Measurements from ENCODE around the gene ABCA1.
A peak's percentile ranks its signal among the peaks of the same experiment; 100 is the strongest.

Gene ABCA1

DNA sequence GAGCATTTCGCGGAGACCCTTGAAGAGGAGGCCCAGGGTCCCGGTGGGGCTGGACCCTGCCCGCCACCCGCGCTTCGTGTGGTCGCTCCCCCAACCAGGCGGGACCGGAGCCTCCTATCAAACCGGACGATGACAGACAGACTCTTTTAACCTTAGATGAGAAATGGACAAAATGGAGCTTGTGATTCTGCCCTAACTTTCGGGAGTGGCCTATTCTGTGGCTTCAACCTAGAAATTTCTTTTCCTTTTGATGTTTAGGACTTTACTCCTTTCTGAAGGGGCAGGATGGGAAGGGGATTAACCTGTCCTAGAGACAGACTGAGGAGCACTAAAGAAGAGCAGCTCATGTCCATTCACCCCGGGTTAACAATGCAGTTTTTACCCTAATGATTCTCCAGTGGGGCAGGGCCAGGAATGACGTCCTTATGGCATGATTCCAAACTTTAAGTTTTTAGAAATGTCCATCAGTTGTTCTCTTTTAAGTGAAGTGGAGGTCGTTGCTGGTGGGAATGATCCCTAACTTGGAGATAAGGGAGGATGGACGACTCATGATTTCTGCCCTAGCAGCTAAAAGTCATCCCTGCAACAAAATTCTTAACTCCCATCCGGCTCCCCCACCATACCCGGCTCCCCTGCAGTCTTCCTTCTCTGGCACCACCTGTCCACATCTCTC lies 179.5 kb downstream of the ABCA1 start:
- peak; percentile 57 for DNase-seq (ENCODE audit: low spot score)

DNA sequence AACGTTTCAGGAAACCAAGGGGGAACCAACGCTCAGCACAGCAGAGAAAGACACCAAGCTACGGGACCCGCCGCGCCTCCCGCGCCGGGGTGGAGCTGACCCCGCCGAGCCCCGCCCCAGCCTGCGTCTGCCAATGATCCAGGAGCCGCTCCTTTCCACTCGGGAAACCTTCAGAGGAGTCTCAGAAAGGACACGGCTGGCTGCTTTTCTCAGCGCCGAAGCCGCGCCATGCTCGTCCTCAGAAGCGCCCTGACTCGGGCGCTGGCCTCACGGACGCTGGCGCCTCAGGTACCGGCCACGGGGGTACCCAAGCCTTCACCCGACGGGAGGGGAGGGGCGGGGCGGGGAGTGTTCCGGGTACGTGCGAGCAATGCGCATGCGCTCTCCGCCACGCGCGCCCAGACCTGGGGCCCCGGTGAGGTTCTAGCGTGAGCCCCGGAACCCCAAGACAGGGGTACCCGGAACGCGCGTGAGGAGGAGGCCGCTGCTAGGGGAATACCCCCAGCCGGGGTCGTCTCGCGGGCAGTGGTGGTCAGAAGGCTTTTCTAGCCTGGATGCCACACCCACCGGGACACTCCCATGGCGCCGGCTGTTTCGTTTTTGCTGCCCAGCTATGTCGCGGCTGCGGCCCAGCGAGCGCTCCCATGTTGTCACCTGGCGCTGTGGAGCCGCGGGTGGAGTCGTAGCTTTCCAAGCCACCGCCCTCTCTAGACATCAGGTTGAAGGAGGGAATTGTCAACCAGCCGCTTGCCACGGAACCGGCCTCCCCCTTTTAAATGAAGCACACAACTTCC lies 180.2 kb downstream of the ABCA1 start, which contains the start of gene NIPSNAP3A:
NIPSNAP3A (plus strand) TSS at position 119 of the 794 bp plus-strand sequence; CDS start at position 229, 110 bp downstream.
- peak; percentile 86 for DNase-seq (ENCODE audit: low spot score)

DNA sequence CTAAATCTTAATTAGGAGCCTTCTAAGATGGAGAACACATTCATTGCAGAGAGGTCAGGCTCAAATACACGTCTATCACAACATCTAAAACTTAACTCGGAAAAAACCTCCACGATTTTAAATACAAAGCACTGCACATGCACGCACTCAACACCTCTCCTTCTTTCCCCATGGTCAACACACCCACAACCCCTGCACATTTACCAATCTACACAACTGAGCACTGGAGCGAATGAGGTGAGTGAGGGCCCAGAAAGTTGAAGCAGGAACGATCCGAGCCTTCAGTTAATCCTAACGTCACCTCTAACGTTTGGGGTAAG lies 180.8 kb downstream of the ABCA1 start:
- no peak for DNase-seq (ENCODE audit: low spot score)

DNA sequence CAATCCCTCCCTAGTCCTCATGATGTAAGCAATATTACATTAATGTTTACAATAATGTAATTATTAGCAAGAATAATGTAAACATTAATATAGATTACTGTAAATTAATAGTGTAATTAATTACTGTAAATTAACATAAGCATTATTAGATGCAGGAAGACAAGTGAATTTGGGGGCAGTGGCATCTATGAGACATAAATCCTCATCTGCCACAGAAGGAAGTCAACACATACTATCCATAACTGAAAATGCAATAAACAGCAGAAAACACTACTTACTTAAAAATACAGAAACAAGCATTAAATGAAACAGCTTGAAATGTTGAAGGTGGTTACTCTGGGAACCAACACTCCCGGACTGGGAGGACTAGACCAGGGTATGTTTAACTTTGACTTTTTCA lies 181.2 kb downstream of the ABCA1 start:
- DNase-seq (ENCODE audit: low spot score): peak; percentile 21

DNA sequence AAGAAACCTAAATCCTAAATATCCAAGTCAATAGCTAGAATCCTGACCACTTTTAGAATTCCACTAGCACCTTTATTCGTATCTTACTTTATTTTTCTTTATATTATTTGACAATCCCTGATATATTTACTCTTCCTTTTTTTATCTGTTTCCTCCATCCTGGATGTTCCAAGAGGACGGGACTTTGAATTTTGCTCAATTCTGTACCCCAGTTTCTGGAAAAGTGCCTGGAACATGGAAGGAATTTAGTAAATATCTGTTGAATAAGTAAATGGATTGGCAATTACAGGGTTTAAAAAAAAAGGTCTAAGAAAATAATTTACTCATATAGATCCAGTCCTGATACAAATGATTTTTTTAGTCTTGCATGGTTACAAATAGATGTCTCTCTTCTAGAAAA lies 181.7 kb downstream of the ABCA1 start:
- no peak for DNase-seq (ENCODE audit: low spot score)

DNA sequence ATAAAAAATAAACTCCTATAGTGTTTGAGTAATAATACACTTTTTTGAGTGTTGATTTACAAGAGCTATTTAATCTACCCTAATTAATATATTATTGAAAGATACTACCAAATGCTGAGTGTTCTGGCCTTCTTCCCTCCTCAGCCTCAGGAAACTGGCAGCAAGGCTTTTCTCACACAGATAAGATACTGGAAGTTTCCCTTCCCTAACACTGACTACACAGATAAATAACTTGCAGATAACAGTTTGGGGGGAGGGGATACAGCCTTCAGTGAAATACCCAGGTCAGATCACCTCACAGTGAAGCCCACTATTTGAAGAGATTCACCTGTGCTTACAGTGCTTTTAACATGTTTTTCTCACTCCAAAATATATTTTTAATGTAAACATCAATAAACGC lies 182.1 kb downstream of the ABCA1 start:
- DNase-seq (ENCODE audit: low spot score): peak; percentile 38

DNA sequence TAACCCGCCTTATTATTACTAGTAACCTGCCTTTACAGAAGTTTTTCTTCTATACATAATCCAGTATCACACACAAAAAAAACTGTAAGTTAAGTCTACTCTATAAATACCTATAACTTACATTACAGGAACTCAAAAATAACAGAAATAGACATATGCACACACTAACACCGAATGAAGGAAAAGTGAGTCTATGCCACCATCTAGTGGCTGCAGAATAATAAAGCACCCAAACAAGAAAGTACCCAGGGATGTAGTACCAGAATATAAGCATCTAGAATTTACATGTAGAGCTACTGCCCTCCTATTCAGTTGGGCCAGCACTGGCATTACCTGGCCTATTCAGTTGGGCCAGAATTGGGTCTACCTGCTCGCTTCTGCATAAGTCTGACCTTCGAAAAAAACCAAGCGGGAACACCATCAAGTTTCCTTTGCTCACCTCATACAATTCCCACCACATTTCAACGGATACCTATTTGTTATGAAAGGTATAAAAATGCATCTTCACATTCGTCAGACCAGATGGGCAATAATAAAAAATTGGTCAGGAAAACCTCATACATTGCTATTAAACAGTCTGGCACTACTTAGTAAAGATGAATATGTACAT lies 184.5 kb downstream of the ABCA1 start:
- DNase-seq (ENCODE audit: low spot score): peak; percentile 82

DNA sequence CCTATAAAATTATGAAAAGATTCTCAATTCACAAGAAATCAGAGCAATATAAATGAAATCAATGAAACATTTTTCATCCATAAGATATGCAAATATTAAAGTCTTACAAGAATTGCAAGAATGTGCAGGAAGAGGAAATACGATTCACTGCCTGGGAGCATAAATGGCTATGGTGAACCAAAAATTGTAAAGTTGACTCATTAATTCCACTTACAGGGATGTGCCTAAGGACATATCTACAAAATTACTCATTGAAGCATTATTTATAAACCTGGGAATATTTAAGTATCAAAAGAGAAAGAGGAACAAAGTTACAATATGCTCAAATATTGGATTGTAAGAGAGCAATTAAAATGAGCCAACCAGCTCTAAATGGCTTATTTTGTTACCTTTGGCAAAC lies 187.3 kb downstream of the ABCA1 start:
- DNase-seq (ENCODE audit: low spot score): no peak

DNA sequence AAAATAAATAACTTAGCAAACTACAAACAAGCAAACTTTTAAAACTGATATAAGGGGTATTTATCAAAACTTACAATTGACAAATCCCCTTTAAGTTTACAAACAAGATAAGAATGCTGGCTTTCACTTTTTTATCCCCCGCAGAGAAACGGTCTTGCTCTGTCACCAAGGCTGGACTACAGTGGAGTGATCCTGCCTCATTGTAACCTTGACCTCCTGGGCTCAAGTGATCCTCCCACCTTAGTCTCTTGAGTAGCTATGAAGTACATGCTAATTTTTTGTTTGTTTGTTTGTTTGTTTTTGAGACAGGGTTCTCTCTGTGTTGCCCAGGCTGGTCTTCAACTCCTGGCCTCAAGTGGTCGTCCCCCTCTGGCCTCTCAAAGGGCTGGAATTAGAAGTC lies 189.5 kb downstream of the ABCA1 start:
- no peak for DNase-seq (ENCODE audit: low spot score)

Measured in hematopoietic multipotent progenitor cell treated with erythropoietin and hydrocortisone succinate and interleukin-3 and kit ligand, for 17 days (in vitro differentiated cells).